Pericardium fibroblast (primary cell): ENCODE measurements around the gene TULP4. TPM values are rescaled to one million over a fixed set of nuclear protein-coding genes. Genes with fewer than 3 reads are reported as not detected.

ENCODE experiments used
- total RNA-seq: library from RNA; depleted of rRNA; stranded (reverse); fragments of >200 nt; gene quantifications from 2 replicates; pipeline ENCODE4 v1.2.3, GENCODE V29; 2015

The TULP4 gene
- 28.2 and 39.2 TPM in 2 replicates for total RNA-seq

DNA sequence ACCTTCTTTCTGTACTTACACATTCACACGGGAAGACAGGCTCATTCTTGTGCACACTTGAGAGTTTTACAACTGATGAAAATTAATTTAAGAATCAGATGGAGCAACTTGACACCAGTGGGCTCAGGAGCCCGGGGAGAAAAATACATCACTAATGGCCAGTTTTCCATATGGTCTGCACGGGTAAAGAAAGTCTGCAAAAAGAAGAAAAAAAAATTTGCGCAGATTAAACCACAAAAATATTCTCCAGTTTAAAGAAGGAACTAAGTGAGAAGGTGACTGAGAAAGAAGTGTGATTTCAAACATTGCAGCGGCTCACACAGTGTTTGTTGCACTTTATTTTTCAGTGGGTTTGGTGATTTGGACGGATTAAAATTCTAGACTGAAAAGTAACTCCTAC, at the start of gene TULP4:
TULP4 (plus strand) TSS at position 301 of the 400 bp plus-strand sequence. CDS start 1,552 bp downstream, outside the sequence.

GRCh38 chr6:158559895-158560835, 247.9 kb downstream of the TULP4 start, which contains the start of gene TMEM181:
Gene TMEM181 (plus strand): TSS chr6:158560091. CDS start chr6:158560225, 134 bp downstream.

Other genes starting within 250 kb of the TULP4 start
- gene SERAC1, start 144.2 kb upstream of the TULP4 start, total RNA-seq = 3.7 and 6.5 TPM in 2 replicates
- 6.8 and 12.1 TPM in 2 replicates for gene GTF2H5, start 144.1 kb upstream of the TULP4 start, total RNA-seq
- 22.0 and 23.5 TPM in 2 replicates for gene TMEM181, start 247.6 kb downstream of the TULP4 start, total RNA-seq